Spleen (tissue), 7 donors: ENCODE measurements around the gene HACD2.
A peak's percentile ranks its signal among the peaks of the same experiment; 100 is the strongest.

Source experiments
- CTCF ChIP-seq, 11 experiments: fragments of 200-600 bp in 7 of 11; fragments of 450-650 bp in 4 of 11; sonication (generic) in 4 of 11; IDR thresholded peaks in 8 of 11; conservative IDR thresholded peaks in 3 of 11; 1 replicate in 7 of 11; 2 replicates in 4 of 11; pipeline versions ENCODE4 v1.4.0 to v1.8.0; 2016 to 2021; ENCODE audit warnings: antibody characterized with exemption in 11 of 11, inconsistent platforms in 4 of 11, mild to moderate bottlenecking in 1 of 11
- POLR2A ChIP-seq, 3 donors: fragments of 450-650 bp; IDR thresholded peaks; one replicate each; pipeline ENCODE4 v1.5.1; 2017; ENCODE audit warnings: antibody characterized with exemption in 3 of 3, mild to moderate bottlenecking in 1 of 3
- POLR2AphosphoS5 ChIP-seq, 3 donors: sonication (generic); formaldehyde crosslinking; IDR thresholded peaks; one replicate each; pipeline ENCODE4 v1.5.1; 2017; ENCODE audit warnings: antibody characterized with exemption in 3 of 3
- donor health status: DM: no; HTN: no; CAD: no; lungs with moderate emphysema.
- donor health status: DM: no; HTN: no; CAD: no.
- donor health status: DM: no; HTN: no; CAD: no.

- TF ChIP-seq POLR2A (IDR thresholded peaks at IDR 0.05): no peak
- no peak for TF ChIP-seq CTCF (IDR thresholded peaks at IDR 0.05 in 8 of 11, conservative IDR thresholded peaks at IDR 0.05 in 3 of 11)
- peak; percentile 12 to 80 (median 78) for TF ChIP-seq POLR2AphosphoS5 (IDR thresholded peaks at IDR 0.05)
These were observed 61.8 kb downstream of the HACD2 start for GRCh38 chr3:123523023-123523412.
